ENCODE results near the gene SNX24. TPM values are rescaled to one million over a fixed set of nuclear protein-coding genes. Genes with fewer than 3 reads are reported as not detected.

The SNX24 gene
- total and polyA plus RNA-seq, 9 of the 15 experiments (the other 6 are each of a cell fraction or from before 2014, with no cell fraction given), result 5.3 to 10.1 (median 7.9) TPM

DNA sequence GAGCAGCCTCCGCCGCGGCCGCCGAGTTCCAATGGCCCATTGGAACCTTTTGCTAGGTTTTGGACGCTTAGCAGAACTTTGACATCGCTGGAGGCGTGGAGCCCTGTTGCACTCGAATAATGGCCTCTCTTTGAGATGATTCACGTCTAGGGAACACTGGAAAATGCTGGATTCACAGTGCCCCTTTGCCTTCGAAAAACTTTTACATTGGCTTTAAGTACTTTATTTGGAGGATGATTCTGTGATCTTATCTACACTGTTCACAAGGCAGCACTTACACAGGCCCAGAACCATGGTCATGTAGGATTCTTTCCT, 191.6 kb downstream of the SNX24 start (continued):
- TF ChIP-seq NR2C2 (CRISPR knock-in tag; IDR thresholded peaks at IDR 0.05) (no peak), NR2C2 (tag; IDR thresholded peaks at IDR 0.05) (no peak), THRAP3 (IDR thresholded peaks at IDR 0.05; ENCODE audit: borderline replicate concordance) (no peak), ZFP36 (IDR thresholded peaks at IDR 0.05; ENCODE audit: low read depth, low read length, partially characterized antibody) (peak; percentile 6)
- TF ChIP-seq, protein P1, sequence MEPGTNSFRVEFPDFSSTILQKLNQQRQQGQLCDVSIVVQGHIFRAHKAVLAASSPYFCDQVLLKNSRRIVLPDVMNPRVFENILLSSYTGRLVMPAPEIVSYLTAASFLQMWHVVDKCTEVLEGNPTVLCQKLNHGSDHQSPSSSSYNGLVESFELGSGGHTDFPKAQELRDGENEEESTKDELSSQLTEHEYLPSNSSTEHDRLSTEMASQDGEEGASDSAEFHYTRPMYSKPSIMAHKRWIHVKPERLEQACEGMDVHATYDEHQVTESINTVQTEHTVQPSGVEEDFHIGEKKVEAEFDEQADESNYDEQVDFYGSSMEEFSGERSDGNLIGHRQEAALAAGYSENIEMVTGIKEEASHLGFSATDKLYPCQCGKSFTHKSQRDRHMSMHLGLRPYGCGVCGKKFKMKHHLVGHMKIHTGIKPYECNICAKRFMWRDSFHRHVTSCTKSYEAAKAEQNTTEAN (CRISPR knock-in tag; IDR thresholded peaks at IDR 0.05), result no peak

DNA sequence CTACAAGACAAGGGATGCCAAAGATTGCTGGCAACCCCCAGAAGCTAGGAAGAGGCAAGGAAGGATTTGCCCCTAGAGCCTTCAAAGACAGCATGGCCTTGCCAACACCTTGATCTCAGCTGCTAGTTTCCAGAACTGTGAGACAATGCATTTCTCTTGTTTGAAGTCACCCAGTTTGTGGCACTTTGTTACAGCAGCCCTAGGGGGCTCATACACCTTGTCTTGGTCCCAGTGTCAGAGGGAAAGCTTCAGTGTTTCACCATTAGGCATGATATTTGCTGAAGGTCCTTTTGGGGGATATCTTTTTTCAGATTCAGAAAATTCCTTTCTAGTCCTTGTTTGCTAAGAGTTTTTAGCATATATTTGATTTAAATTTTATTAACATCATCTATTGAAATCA, 194.3 kb downstream of the SNX24 start:
- Histone ChIP-seq H3K27me3 (ENCODE audit: control insufficient read depth in 2 of 2, insufficient read depth in 2 of 2, low read length in 2 of 2) (peaks cover 15 to 21% of the 10 kb centered on the region in 2 experiments; a peak in 4 of 5 replicates), H3K9me3 (replicated peaks; ENCODE audit: control insufficient read depth, insufficient read depth, low read depth, low read length) (no peaks in the 10 kb centered on the region), H2AFZ (ENCODE audit: low read depth, low read length) (no peak overlapping the region), H3K4me1 (replicated peaks in 1 of 2; ENCODE audit: control insufficient read depth in 2 of 2, insufficient read depth in 2 of 2, low read length in 2 of 2) (peaks cover 2 to 18% of the 10 kb centered on the region in 2 experiments; a peak in 2 of 5 replicates), H3K36me3 (ENCODE audit: control insufficient read depth, insufficient read depth, low read length) (no peaks in the 10 kb centered on the region), H3K9me1 (ENCODE audit: control insufficient read depth, insufficient read depth, low read length) (no peaks in the 10 kb centered on the region), H3K4me3 (no peak overlapping the region), H3K4me2 (ENCODE audit: insufficient read depth, low read length) (no peak overlapping the region), H4K20me1 (replicated peaks; ENCODE audit: control insufficient read depth, insufficient read depth, low read length) (no peaks in the 10 kb centered on the region), H3K79me2 (ENCODE audit: control insufficient read depth, insufficient read depth, low read length) (no peaks in the 10 kb centered on the region), H3K27ac (ENCODE audit: extremely low read depth, low read depth, low read length) (no peak overlapping the region), H3K9ac (ENCODE audit: insufficient read depth in 1 of 2, low read depth in 2 of 2, low read length in 2 of 2) (no peak overlapping the region)
- intact Hi-C loops (cut with micrococcal nuclease) (loop anchor here (10.0 kb wide), 1 partner anchor 575 kb away; no protein-coding TSS in a partner anchor), in situ Hi-C loops (cut with MboI) (no loop called here)
- ATAC-seq, result no peak
- BruUV-seq (replicated peaks), result no TSS peak
- ChIA-PET CTCF (ENCODE audit: low intra/inter-chr PET ratio) (no interaction called here), POLR2A (no interaction called here)
- DNase-seq (ENCODE audit: extremely low read depth in 1 of 4, low spot score in 3 of 4), result no peak
- FAIRE-seq, result no peak
- peak; percentile 76 for TF ChIP-seq ZNF12 (CRISPR knock-in tag; IDR thresholded peaks at IDR 0.05)
- no peak for TF ChIP-seq SAFB (IDR thresholded peaks at IDR 0.05; ENCODE audit: borderline replicate concordance, low read depth, low read length)
